ENCODE data around the gene LARGE1.
"Not testable (repeated sequence)": the region's sequence is repeated elsewhere in the genome, so short reads cannot be mapped to it uniquely, and the experiment has no call there.

The LARGE1 gene

GRCh38 chr22:33860386-33860785 is 59.9 kb downstream of the LARGE1 start:
- Histone ChIP-seq H3K4me1 (ENCODE audit: insufficient read depth, low read length, severe bottlenecking) (no peaks in the 10 kb centered on the region), H3K9ac (ENCODE audit: low read length) (no peak overlapping the region), H3F3A (ENCODE audit: insufficient read depth, low read length) (no peaks in the 10 kb centered on the region), H3K9me2 (ENCODE audit: low read depth, low read length) (no peaks in the 10 kb centered on the region), H3K79me2 (ENCODE audit: insufficient read depth, low read length) (no peaks in the 10 kb centered on the region), H2AFZ (ENCODE audit: low read length) (no peak overlapping the region), H4K20me1 (ENCODE audit: insufficient read depth, low read length) (no peaks in the 10 kb centered on the region), H3K27me3 (ENCODE audit: insufficient read depth, low read length) (no peaks in the 10 kb centered on the region), H3K36me3 (ENCODE audit: insufficient read depth, low read length) (no peaks in the 10 kb centered on the region), H3K4me2 (ENCODE audit: low read length) (no peak overlapping the region), H3K4me3 (ENCODE audit: low read depth, low read length, poor library complexity, severe bottlenecking) (no peak overlapping the region), H3K27ac (ENCODE audit: low read depth, low read length, poor library complexity, severe bottlenecking) (no peak overlapping the region), H3K9me3 (ENCODE audit: low read length) (no peaks in the 10 kb centered on the region)
- TF ChIP-seq EZH2 (IDR thresholded peaks at IDR 0.05; ENCODE audit: borderline replicate concordance, low read length) (no peak), CTCF (IDR thresholded peaks at IDR 0.05; ENCODE audit: low read length) (no peak)

GRCh38 chr22:33859311-33859710 is 61.0 kb downstream of the LARGE1 start:
- H3K9me2 ChIP-seq (ENCODE audit: low read depth, low read length): no peaks in the 10 kb centered on the region
- no peaks in the 10 kb centered on the region for H3K36me3 ChIP-seq (ENCODE audit: insufficient read depth, low read length)
- no peak overlapping the region for H3K4me2 ChIP-seq (ENCODE audit: low read length)
- no peak overlapping the region for H3K27ac ChIP-seq (ENCODE audit: low read depth, low read length, poor library complexity, severe bottlenecking)
- no peaks in the 10 kb centered on the region for H4K20me1 ChIP-seq (ENCODE audit: insufficient read depth, low read length)
- no peak for TF ChIP-seq EZH2 (IDR thresholded peaks at IDR 0.05; ENCODE audit: borderline replicate concordance, low read length)
- TF ChIP-seq CTCF (IDR thresholded peaks at IDR 0.05; ENCODE audit: low read length): no peak
- no peak overlapping the region for H3K4me3 ChIP-seq (ENCODE audit: low read depth, low read length, poor library complexity, severe bottlenecking)
- no peaks in the 10 kb centered on the region for H3K27me3 ChIP-seq (ENCODE audit: insufficient read depth, low read length)
- no peaks in the 10 kb centered on the region for H3K79me2 ChIP-seq (ENCODE audit: insufficient read depth, low read length)
- H3K9ac ChIP-seq (ENCODE audit: low read length): no peak overlapping the region
- no peaks in the 10 kb centered on the region for H3K9me3 ChIP-seq (ENCODE audit: low read length)
- no peaks in the 10 kb centered on the region for H3F3A ChIP-seq (ENCODE audit: insufficient read depth, low read length)
- H3K4me1 ChIP-seq (ENCODE audit: insufficient read depth, low read length, severe bottlenecking): peaks cover 2% of the 10 kb centered on the region
- no peak overlapping the region for H2AFZ ChIP-seq (ENCODE audit: low read length)

- H3F3A ChIP-seq (ENCODE audit: insufficient read depth, low read length); H3K27ac ChIP-seq (ENCODE audit: low read depth, low read length, poor library complexity, severe bottlenecking); H3K4me3 ChIP-seq (ENCODE audit: low read depth, low read length, poor library complexity, severe bottlenecking); H3K4me1 ChIP-seq (ENCODE audit: insufficient read depth, low read length, severe bottlenecking); H3K9ac ChIP-seq (ENCODE audit: low read length); H3K27me3 ChIP-seq (ENCODE audit: insufficient read depth, low read length); H3K9me3 ChIP-seq (ENCODE audit: low read length); H4K20me1 ChIP-seq (ENCODE audit: insufficient read depth, low read length); H3K79me2 ChIP-seq (ENCODE audit: insufficient read depth, low read length); H3K36me3 ChIP-seq (ENCODE audit: insufficient read depth, low read length); H2AFZ ChIP-seq (ENCODE audit: low read length); H3K9me2 ChIP-seq (ENCODE audit: low read depth, low read length); H3K4me2 ChIP-seq (ENCODE audit: low read length): not testable (repeated sequence)
Measured at GRCh38 chr22:33858653-33859052, 61.6 kb downstream of the LARGE1 start.

GRCh38 chr22:33857767-33858166 is 62.5 kb downstream of the LARGE1 start:
- H3K4me2 ChIP-seq (ENCODE audit: low read length); H3K36me3 ChIP-seq (ENCODE audit: insufficient read depth, low read length); H3K79me2 ChIP-seq (ENCODE audit: insufficient read depth, low read length); H4K20me1 ChIP-seq (ENCODE audit: insufficient read depth, low read length); H2AFZ ChIP-seq (ENCODE audit: low read length); H3K9me3 ChIP-seq (ENCODE audit: low read length); H3K27me3 ChIP-seq (ENCODE audit: insufficient read depth, low read length); H3F3A ChIP-seq (ENCODE audit: insufficient read depth, low read length); H3K9ac ChIP-seq (ENCODE audit: low read length); H3K27ac ChIP-seq (ENCODE audit: low read depth, low read length, poor library complexity, severe bottlenecking); H3K9me2 ChIP-seq (ENCODE audit: low read depth, low read length); H3K4me3 ChIP-seq (ENCODE audit: low read depth, low read length, poor library complexity, severe bottlenecking): not testable (repeated sequence)
- H3K4me1 ChIP-seq (ENCODE audit: insufficient read depth, low read length, severe bottlenecking): peaks cover 17% of the 10 kb centered on the region
